ENCODE measurements around the gene EMP2. TPM values are rescaled to one million over a fixed set of nuclear protein-coding genes. Genes with fewer than 3 reads are reported as not detected.

EMP2 gene
- total RNA-seq, 1 donor from 2014 or later: not detected

- H3K27ac Mint-ChIP-seq: no peak overlapping the region
Observed at GRCh38 chr16:10600782-10601443, 20.5 kb upstream of the EMP2 start.

GRCh38 chr16:10599626-10600025 is 19.2 kb upstream of the EMP2 start:
- intact Hi-C loops (cut with micrococcal nuclease): loop anchor here (10.0 kb wide), 1 partner anchor 75 kb away; no protein-coding TSS in a partner anchor
- CTCF ChIA-PET: interaction anchor here (1.0 kb wide), 1 partner anchor 138 kb away, joined by 3 read pairs; no protein-coding TSS in a partner anchor
- H3K9me3 Mint-ChIP-seq: peaks cover 4% of the 10 kb centered on the region
- H3K27ac Mint-ChIP-seq: peak overlapping the region; percentile 31
- no peak overlapping the region for H3K4me3 Mint-ChIP-seq
- no peaks in the 10 kb centered on the region for H3K36me3 Mint-ChIP-seq (ENCODE audit: low read depth)
- ATAC-seq (ENCODE audit: low read depth) (peak; percentile 79), DNase-seq (no peak)
- POLR2A ChIA-PET: no interaction called here
- peaks cover 10% of the 10 kb centered on the region for H3K27me3 Mint-ChIP-seq
- peaks cover 34% of the 10 kb centered on the region for H3K4me1 Mint-ChIP-seq
- TF ChIP-seq CTCF (IDR thresholded peaks at IDR 0.05): no peak

More at GRCh38 chr16:10600782-10601443, 20.5 kb upstream of the EMP2 start:
- intact Hi-C loops (cut with micrococcal nuclease): no loop called here
- Mint-ChIP-seq H3K4me3 (no peak overlapping the region), H3K9me3 (peaks cover 4% of the 10 kb centered on the region), H3K4me1 (peaks cover 31% of the 10 kb centered on the region), H3K27me3 (peaks cover 9% of the 10 kb centered on the region), H3K36me3 (ENCODE audit: low read depth) (no peaks in the 10 kb centered on the region)
- ChIA-PET POLR2A (no interaction called here), CTCF (no interaction called here)
- ATAC-seq (ENCODE audit: low read depth) (no peak), DNase-seq (no peak)
- TF ChIP-seq CTCF (IDR thresholded peaks at IDR 0.05): no peak

- ATAC-seq (ENCODE audit: low read depth) (no peak), DNase-seq (no peak)
- intact Hi-C loops (cut with micrococcal nuclease): loop anchor here (10.0 kb wide), 1 partner anchor 73 kb away; no protein-coding TSS in a partner anchor
- Mint-ChIP-seq H3K36me3 (ENCODE audit: low read depth) (no peaks in the 10 kb centered on the region), H3K4me1 (peaks cover 39% of the 10 kb centered on the region), H3K27me3 (peaks cover 10% of the 10 kb centered on the region), H3K4me3 (no peak overlapping the region), H3K27ac (no peak overlapping the region), H3K9me3 (peaks cover 4% of the 10 kb centered on the region)
- TF ChIP-seq CTCF (IDR thresholded peaks at IDR 0.05): no peak
- POLR2A ChIA-PET: no interaction called here
- CTCF ChIA-PET: no interaction called here
Observed at GRCh38 chr16:10598157-10598556, 17.8 kb upstream of the EMP2 start.

GRCh38 chr16:10597187-10597601 is 16.8 kb upstream of the EMP2 start:
- intact Hi-C loops (cut with micrococcal nuclease): loop anchor here (10.0 kb wide), 1 partner anchor 72 kb away; no protein-coding TSS in a partner anchor
- no peak for ATAC-seq (ENCODE audit: low read depth)
- POLR2A ChIA-PET: no interaction called here
- H3K9me3 Mint-ChIP-seq: peaks cover 4% of the 10 kb centered on the region
- peaks cover 10% of the 10 kb centered on the region for H3K27me3 Mint-ChIP-seq
- no peaks in the 10 kb centered on the region for H3K36me3 Mint-ChIP-seq (ENCODE audit: low read depth)
- peak overlapping the region; percentile 21 for H3K4me3 Mint-ChIP-seq
- H3K27ac Mint-ChIP-seq: no peak overlapping the region
- CTCF ChIA-PET: no interaction called here
- no peak for DNase-seq
- TF ChIP-seq CTCF (IDR thresholded peaks at IDR 0.05): no peak
- H3K4me1 Mint-ChIP-seq: peaks cover 39% of the 10 kb centered on the region

GRCh38 chr16:10594312-10594950 is 14.0 kb upstream of the EMP2 start:
- ChIA-PET CTCF (no interaction called here), POLR2A (no interaction called here)
- intact Hi-C loops (cut with micrococcal nuclease): loop anchor here (10.0 kb wide), 1 partner anchor 70 kb away; no protein-coding TSS in a partner anchor
- ATAC-seq (ENCODE audit: low read depth) (peak; percentile 54), DNase-seq (no peak)
- Mint-ChIP-seq H3K27me3 (peaks cover 11% of the 10 kb centered on the region), H3K36me3 (ENCODE audit: low read depth) (no peaks in the 10 kb centered on the region), H3K9me3 (peaks cover 4% of the 10 kb centered on the region), H3K27ac (no peak overlapping the region), H3K4me3 (no peak overlapping the region), H3K4me1 (peaks cover 30% of the 10 kb centered on the region)
- TF ChIP-seq CTCF (IDR thresholded peaks at IDR 0.05): no peak
